SK-N-SH (cell line): Measurements from ENCODE around the gene GLRX5. TPM values are rescaled to one million over a fixed set of nuclear protein-coding genes. Genes with fewer than 3 reads are reported as not detected.

Experiments used
- CTCF ChIA-PET: fragments of 300-600, 350-600 bp; formaldehyde crosslinking; extraction: SDS; loops from one replicate; lab custom pipeline; 2021; lab: Yijun Ruan, JAX
- POLR2A ChIA-PET: fragments of 350-600 bp; sonication (Branson Sonifier 250); formaldehyde crosslinking; extraction: SDS; loops from one replicate; lab custom pipeline; 2020; ENCODE audit warnings: antibody characterized with exemption, inconsistent platforms; lab: Yijun Ruan, JAX
- DNase-seq: peaks from one replicate; pipeline ENCODE4 v3.0.0; 2012
- H2AFZ ChIP-seq: fragments of 200-600 bp; sonication (generic); 2 replicates; pipeline ENCODE4 v1.8.1; 2016; ENCODE audit warnings: antibody characterized with exemption, mild to moderate bottlenecking, low read depth
- H3F3A ChIP-seq: fragments of 200-600 bp; sonication (generic); replicated peaks from 2 replicates; pipeline ENCODE3; 2016; ENCODE audit warnings: antibody characterized with exemption, mild to moderate bottlenecking; ENCODE audit not compliant: insufficient read depth
- H3K27ac ChIP-seq, 2 experiments: fragments of 200-500 bp in 1 of 2; fragments of 200-600 bp in 1 of 2; sonication (Bioruptor generic) in 1 of 2; sonication (generic), shearing (Covaris generic) in 1 of 2; 2 replicates each; pipeline versions ENCODE4 v1.5.1 to v1.6.1; 2014 to 2016; ENCODE audit warnings: low read depth in 2 of 2, inconsistent platforms in 1 of 2, low read length in 1 of 2, mild to moderate bottlenecking in 1 of 2, mixed read lengths in 1 of 2
- H3K27me3 ChIP-seq: fragments of 200-600 bp; sonication (generic), shearing (Covaris generic); 2 replicates; pipeline ENCODE4 v1.6.1; 2016; ENCODE audit warnings: mixed run types; ENCODE audit not compliant: insufficient read depth
- H3K36me3 ChIP-seq, 2 experiments: fragments of 200-500 bp in 1 of 2; fragments of 200-600 bp in 1 of 2; sonication (Bioruptor generic) in 1 of 2; sonication (generic) in 1 of 2; replicated peaks in 1 of 2; 2 replicates each; pipeline versions ENCODE3 to v1.5.1; 2014 to 2016; ENCODE audit warnings: low read length in 1 of 2, mild to moderate bottlenecking in 1 of 2; ENCODE audit not compliant: insufficient read depth in 2 of 2, control insufficient read depth in 1 of 2
- H3K4me1 ChIP-seq, 2 experiments: fragments of 200-500 bp in 1 of 2; fragments of 200-600 bp in 1 of 2; sonication (Bioruptor generic) in 1 of 2; sonication (generic), shearing (Covaris generic) in 1 of 2; 2 replicates each; pipeline versions ENCODE4 v1.5.1 to v1.6.1; 2014 to 2016; ENCODE audit warnings: low read depth in 1 of 2, low read length in 1 of 2, mixed run types in 1 of 2; ENCODE audit not compliant: insufficient read depth in 2 of 2, control insufficient read depth in 1 of 2
- H3K4me2 ChIP-seq: fragments of 200-600 bp; sonication (generic), shearing (Covaris generic); 2 replicates; pipeline ENCODE4 v1.6.1; 2017; ENCODE audit warnings: mixed run types
- H3K4me3 ChIP-seq, 2 experiments: fragments of 200-500 bp in 1 of 2; fragments of 200-600 bp in 1 of 2; sonication (Bioruptor generic) in 1 of 2; sonication (generic), shearing (Covaris generic) in 1 of 2; 2 replicates each; pipeline versions ENCODE4 v1.5.1 to v1.8.1; 2014 to 2016; ENCODE audit warnings: low read depth in 2 of 2, inconsistent platforms in 1 of 2, low read length in 1 of 2, mild to moderate bottlenecking in 1 of 2, mixed read lengths in 1 of 2, moderate library complexity in 1 of 2
- H3K79me2 ChIP-seq: fragments of 200-600 bp; sonication (generic); 2 replicates; pipeline ENCODE4 v1.8.1; 2017; ENCODE audit warnings: mild to moderate bottlenecking; ENCODE audit not compliant: insufficient read depth
- H3K9ac ChIP-seq: fragments of 200-600 bp; sonication (generic); 2 replicates; pipeline ENCODE4 v1.6.1; 2017; ENCODE audit warnings: mixed run types
- H3K9me2 ChIP-seq: fragments of 200-600 bp; sonication (generic); 2 replicates; pipeline ENCODE4 v1.6.1; 2017; ENCODE audit warnings: mixed run types
- H3K9me3 ChIP-seq: fragments of 200-600 bp; sonication (generic); 2 replicates; pipeline ENCODE4 v1.6.1; 2017; ENCODE audit warnings: mixed run types, mild to moderate bottlenecking, moderate library complexity
- H4K20me1 ChIP-seq: fragments of 200-600 bp; sonication (generic); 2 replicates; pipeline ENCODE4 v1.6.1; 2017; ENCODE audit warnings: mild to moderate bottlenecking, mixed run types; ENCODE audit not compliant: insufficient read depth
- CHD2 ChIP-seq: fragments of 150-350 bp; IDR thresholded peaks from 2 replicates; pipeline ENCODE4 v1.6.1; 2018; ENCODE audit warnings: low read length; ENCODE audit not compliant: partially characterized antibody
- FOSL2 ChIP-seq: IDR thresholded peaks from 2 replicates; pipeline ENCODE4 v1.4.0; 2012; ENCODE audit warnings: low read depth, mild to moderate bottlenecking, moderate library complexity, borderline replicate concordance
- FOXJ3 ChIP-seq: sonication (generic); formaldehyde crosslinking; IDR thresholded peaks from 2 replicates; pipeline ENCODE4 v1.5.1; 2020; ENCODE audit warnings: mild to moderate bottlenecking, missing genetic modification reagents
- GATA2 ChIP-seq: sonication (generic); formaldehyde crosslinking; IDR thresholded peaks from 2 replicates; pipeline ENCODE4 v1.5.0; 2020; ENCODE audit warnings: mild to moderate bottlenecking, missing genetic modification reagents
- JUND ChIP-seq: IDR thresholded peaks from 2 replicates; pipeline ENCODE4 v1.4.0; 2012
- MEF2A ChIP-seq: IDR thresholded peaks from 2 replicates; pipeline ENCODE4 v1.4.0; 2012; ENCODE audit warnings: low read depth, borderline replicate concordance
- NFIC ChIP-seq: IDR thresholded peaks from 2 replicates; pipeline ENCODE4 v1.4.0; 2012; ENCODE audit warnings: borderline replicate concordance
- RAD21 ChIP-seq: IDR thresholded peaks from 2 replicates; pipeline ENCODE4 v1.6.1; 2012; ENCODE audit warnings: mild to moderate bottlenecking, low read length
- SIN3A ChIP-seq: IDR thresholded peaks from 2 replicates; pipeline ENCODE4 v1.6.1; 2012; ENCODE audit warnings: low read depth, mild to moderate bottlenecking, low read length, moderate library complexity, borderline replicate concordance
- TCF12 ChIP-seq: IDR thresholded peaks from 2 replicates; pipeline ENCODE4 v1.4.0; 2012
- WGBS: methylation state at CpG from one replicate; pipeline ENCODE4 v1.1.6; 2017; ENCODE audit warnings: low lambda C conversion rate; 5-methylcytosine and 5-hydroxymethylcytosine counted together
- polyA plus RNA-seq, 3 experiments: library from polyadenylated mRNA; depleted of rRNA; stranded (reverse); fragments of >200 nt; gene quantifications; 2 replicates each; pipeline ENCODE4 v1.2.3, GENCODE V29; 2012
- TF ChIP-seq, protein P1 (sequence below): fragments of 200-600 bp; sonication (generic); IDR thresholded peaks from 2 replicates; pipeline ENCODE4 v1.6.1; 2017; ENCODE audit warnings: antibody characterized with exemption, mild to moderate bottlenecking, moderate library complexity
- TF ChIP-seq, protein P2 (sequence below): IDR thresholded peaks from 2 replicates; pipeline ENCODE4; 2012
- TF ChIP-seq, protein P3 (sequence below): IDR thresholded peaks from 2 replicates; pipeline ENCODE4 v1.4.0; 2012; ENCODE audit warnings: low read depth
- TF ChIP-seq, protein P4 (sequence below): fragments of 150-350 bp; IDR thresholded peaks from 2 replicates; pipeline ENCODE4 v1.6.1; 2016; ENCODE audit warnings: mild to moderate bottlenecking, low read depth, low read length

GLRX5 gene
- polyA plus RNA-seq, 1 of the 3 experiments (the other 2 are of a cell fraction), result 29.1 TPM

DNA sequence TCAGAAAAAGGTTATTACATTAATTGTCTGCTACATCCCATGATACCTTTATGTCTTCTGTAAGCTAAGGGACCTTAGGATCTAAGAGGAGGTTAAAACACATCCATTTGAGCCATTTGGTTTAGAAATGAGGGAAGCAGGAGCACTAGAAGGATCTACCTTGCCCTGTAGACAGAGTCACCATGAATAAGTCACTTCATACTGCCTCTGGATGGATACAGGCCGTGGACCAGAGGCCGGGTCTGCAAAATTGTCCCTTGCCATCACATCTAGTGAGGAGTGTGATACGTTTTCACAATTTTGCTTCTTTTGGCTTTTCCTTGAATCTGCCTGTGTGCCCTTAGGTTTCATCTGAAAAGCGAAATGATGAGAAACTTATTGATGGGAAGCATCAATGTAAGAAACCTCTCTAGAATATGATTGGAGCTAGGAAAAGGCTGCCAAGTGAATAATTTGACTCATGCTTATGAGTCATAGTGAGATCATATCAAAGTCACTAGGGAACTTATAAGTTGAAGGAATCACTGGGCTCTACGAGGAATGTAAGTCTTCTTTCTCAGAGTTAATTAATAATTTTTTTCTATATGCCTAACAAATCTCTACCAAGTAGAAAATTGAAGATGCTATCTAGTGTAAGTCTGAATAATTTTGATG, 10.8 kb downstream of the GLRX5 start:
- Histone ChIP-seq H3K9me3 (peaks cover 9% of the 10 kb centered on the region; the same call in 1 of the 2 replicates), H2AFZ (no peak overlapping the region), H3K4me1 (peaks cover 0 to 10% of the 10 kb centered on the region in 2 experiments; a peak in 3 of 4 replicates), H3K36me3 (peaks cover 17 to 30% of the 10 kb centered on the region in 2 experiments), H3K79me2 (peaks cover 37% of the 10 kb centered on the region), H3F3A (peaks cover 22% of the 10 kb centered on the region), H4K20me1 (no peaks in the 10 kb centered on the region; the same call in 1 of the 2 replicates), H3K4me2 (no peak overlapping the region), H3K27ac (peak overlapping the region in 1 of 2 experiments; percentile 98; a peak in 2 of 4 replicates), H3K27me3 (no peaks in the 10 kb centered on the region), H3K9ac (no peak overlapping the region), H3K9me2 (no peaks in the 10 kb centered on the region), H3K4me3 (no peak overlapping the region)
- TF ChIP-seq MEF2A (no peak), NFIC (peak; percentile 69; the same call in 1 of the 2 replicates), JUND (peak; percentile 93), FOSL2 (peak; percentile 98), TCF12 (peak; percentile 64)
- TF ChIP-seq, protein P1, sequence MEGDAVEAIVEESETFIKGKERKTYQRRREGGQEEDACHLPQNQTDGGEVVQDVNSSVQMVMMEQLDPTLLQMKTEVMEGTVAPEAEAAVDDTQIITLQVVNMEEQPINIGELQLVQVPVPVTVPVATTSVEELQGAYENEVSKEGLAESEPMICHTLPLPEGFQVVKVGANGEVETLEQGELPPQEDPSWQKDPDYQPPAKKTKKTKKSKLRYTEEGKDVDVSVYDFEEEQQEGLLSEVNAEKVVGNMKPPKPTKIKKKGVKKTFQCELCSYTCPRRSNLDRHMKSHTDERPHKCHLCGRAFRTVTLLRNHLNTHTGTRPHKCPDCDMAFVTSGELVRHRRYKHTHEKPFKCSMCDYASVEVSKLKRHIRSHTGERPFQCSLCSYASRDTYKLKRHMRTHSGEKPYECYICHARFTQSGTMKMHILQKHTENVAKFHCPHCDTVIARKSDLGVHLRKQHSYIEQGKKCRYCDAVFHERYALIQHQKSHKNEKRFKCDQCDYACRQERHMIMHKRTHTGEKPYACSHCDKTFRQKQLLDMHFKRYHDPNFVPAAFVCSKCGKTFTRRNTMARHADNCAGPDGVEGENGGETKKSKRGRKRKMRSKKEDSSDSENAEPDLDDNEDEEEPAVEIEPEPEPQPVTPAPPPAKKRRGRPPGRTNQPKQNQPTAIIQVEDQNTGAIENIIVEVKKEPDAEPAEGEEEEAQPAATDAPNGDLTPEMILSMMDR, result no peak
- TF ChIP-seq, protein P2, sequence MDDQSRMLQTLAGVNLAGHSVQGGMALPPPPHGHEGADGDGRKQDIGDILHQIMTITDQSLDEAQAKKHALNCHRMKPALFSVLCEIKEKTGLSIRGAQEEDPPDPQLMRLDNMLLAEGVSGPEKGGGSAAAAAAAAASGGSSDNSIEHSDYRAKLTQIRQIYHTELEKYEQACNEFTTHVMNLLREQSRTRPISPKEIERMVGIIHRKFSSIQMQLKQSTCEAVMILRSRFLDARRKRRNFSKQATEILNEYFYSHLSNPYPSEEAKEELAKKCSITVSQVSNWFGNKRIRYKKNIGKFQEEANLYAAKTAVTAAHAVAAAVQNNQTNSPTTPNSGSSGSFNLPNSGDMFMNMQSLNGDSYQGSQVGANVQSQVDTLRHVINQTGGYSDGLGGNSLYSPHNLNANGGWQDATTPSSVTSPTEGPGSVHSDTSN, result peak; percentile 35; the same call in 1 of the 2 replicates
- no peak for DNase-seq
- 60% methylated on average over 5 of the region's 5 CpGs for WGBS
- ChIA-PET CTCF (interaction anchor here (1.0 to 1.9 kb wide), 5 partner anchors 11 to 555 kb away, joined by 3 to 7 read pairs (median 6); partner anchors contain the start of gene GLRX5), POLR2A (interaction anchor here (1.2 kb wide), 1 partner anchor 11 kb away, joined by 3 read pairs; the partner anchor contains the start of gene GLRX5)

DNA sequence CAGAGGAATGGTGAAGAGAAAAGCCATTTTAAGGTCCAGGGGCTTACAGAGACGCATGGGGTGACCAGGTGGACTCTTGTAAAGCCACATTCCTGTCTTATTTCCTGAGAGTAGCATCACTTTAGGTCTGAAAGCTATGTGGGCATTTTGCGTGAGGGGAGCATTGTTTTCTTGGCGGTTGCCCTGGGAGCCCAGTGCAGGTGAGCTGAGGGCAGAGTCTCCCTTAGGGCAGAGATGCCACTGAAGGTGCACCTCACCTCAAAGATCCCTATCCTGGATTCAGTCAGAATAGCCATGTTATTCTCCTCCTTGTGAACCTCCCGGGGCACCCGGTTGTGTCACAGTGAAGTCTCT, 12.4 kb downstream of the GLRX5 start:
- Histone ChIP-seq H3K4me3 (no peak overlapping the region), H3K27ac (peak overlapping the region in 1 of 2 experiments; percentile 98; a peak in 2 of 4 replicates), H3K27me3 (no peaks in the 10 kb centered on the region), H3K36me3 (peaks cover 17 to 26% of the 10 kb centered on the region in 2 experiments), H2AFZ (no peak overlapping the region), H3K9me3 (peaks cover 9% of the 10 kb centered on the region; the same call in 1 of the 2 replicates), H3F3A (peaks cover 22% of the 10 kb centered on the region), H4K20me1 (no peaks in the 10 kb centered on the region; the same call in 1 of the 2 replicates), H3K4me1 (peaks cover 0 to 10% of the 10 kb centered on the region in 2 experiments; a peak in 3 of 4 replicates), H3K4me2 (peak overlapping the region; percentile 29; the same call in 1 of the 2 replicates), H3K9ac (no peak overlapping the region), H3K9me2 (no peaks in the 10 kb centered on the region), H3K79me2 (peaks cover 21% of the 10 kb centered on the region)
- ChIA-PET CTCF (interaction anchor here (0.6 to 1.9 kb wide), 3 partner anchors 105 to 551 kb away, joined by 4 to 6 read pairs (median 4); no protein-coding TSS in a partner anchor), POLR2A (no interaction called here)
- DNase-seq, result no peak
- 95% methylated on average over 4 of the region's 5 CpGs for WGBS
- TF ChIP-seq, protein P3, sequence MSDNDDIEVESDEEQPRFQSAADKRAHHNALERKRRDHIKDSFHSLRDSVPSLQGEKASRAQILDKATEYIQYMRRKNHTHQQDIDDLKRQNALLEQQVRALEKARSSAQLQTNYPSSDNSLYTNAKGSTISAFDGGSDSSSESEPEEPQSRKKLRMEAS, result no peak
- TF ChIP-seq SIN3A, result no peak
- TF ChIP-seq FOXJ3 (CRISPR knock-in tag), result no peak
- no peak for TF ChIP-seq RAD21
- TF ChIP-seq CHD2, result no peak
- TF ChIP-seq GATA2 (CRISPR knock-in tag), result no peak
- TF ChIP-seq, protein P4, sequence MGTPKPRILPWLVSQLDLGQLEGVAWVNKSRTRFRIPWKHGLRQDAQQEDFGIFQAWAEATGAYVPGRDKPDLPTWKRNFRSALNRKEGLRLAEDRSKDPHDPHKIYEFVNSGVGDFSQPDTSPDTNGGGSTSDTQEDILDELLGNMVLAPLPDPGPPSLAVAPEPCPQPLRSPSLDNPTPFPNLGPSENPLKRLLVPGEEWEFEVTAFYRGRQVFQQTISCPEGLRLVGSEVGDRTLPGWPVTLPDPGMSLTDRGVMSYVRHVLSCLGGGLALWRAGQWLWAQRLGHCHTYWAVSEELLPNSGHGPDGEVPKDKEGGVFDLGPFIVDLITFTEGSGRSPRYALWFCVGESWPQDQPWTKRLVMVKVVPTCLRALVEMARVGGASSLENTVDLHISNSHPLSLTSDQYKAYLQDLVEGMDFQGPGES, result no peak
